GM21717 (cell line): ENCODE results near the gene CABCOCO1.

Experiments
- ATAC-seq: cut with Tn5 transposase; IDR thresholded peaks from one replicate; pipeline ENCODE4 v1.9.1; 2021; ENCODE audit warnings: mild to moderate bottlenecking, moderate library complexity; ENCODE audit not compliant: unreplicated experiment

Gene CABCOCO1

GRCh38 chr10:61752111-61753011 is 89.6 kb downstream of the CABCOCO1 start:
- peak; percentile 60 for ATAC-seq

DNA sequence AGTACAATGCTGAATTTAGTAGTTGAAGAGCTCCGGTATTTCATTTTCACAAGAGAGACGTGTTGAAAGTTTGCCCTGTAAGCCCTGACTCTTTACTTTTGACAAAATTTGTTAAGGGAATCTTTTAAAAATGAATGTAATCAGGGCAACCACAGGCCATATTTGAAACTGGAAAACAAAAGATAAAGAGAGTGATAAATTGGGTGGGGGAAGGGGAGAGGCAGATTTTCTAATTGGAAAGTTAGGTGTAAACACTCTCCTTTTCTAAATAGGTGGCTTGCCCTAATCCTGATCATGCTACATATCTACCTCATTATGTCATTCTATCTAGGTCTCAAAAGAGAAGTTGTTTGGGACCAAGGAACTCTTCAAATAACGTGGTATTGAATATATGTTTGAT is 90.7 kb downstream of the CABCOCO1 start:
- ATAC-seq: no peak

- ATAC-seq: no peak
Measured at GRCh38 chr10:61754587-61755550, 92.1 kb downstream of the CABCOCO1 start.

DNA sequence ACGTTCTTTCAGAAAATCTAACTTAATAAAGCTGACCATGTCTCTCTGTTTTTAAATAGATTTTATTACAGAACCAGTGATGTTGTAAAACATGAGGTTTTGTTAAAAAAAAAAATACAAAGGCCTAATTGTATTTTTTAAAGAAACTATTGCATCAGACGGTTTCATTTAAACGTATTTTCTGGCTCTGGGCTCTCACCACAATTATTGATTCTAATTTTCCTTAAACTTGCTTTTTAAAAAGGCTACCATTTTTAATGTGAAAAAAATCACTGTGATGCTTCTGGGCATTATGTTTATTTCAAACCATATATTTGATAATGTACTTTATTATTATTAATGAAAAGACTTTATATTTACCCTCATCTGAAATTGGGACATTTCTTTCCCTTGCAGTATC is 94.3 kb downstream of the CABCOCO1 start:
- no peak for ATAC-seq

GRCh38 chr10:61757525-61758397 is 95.0 kb downstream of the CABCOCO1 start:
- ATAC-seq: no peak

DNA sequence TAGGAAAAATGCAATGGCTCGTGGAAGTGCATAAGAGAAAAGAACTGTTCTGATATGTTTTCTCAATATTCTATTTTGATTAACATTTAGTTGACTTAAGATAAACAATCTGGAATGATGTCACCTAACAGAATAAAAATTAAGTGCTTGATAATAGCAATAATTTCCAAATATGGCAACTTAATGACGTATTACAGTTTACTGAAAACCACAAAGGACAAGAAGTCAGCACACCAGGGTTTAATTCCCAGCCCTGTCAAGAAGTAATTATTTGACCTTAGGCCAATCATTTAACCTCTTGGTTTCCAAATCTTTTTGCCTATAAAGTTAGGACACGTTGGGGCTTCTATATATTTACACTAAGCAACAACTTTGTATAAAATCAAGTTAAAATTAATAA is 95.7 kb downstream of the CABCOCO1 start:
- no peak for ATAC-seq

- no peak for ATAC-seq
Measured at GRCh38 chr10:61759751-61760150, 97.0 kb downstream of the CABCOCO1 start.

DNA sequence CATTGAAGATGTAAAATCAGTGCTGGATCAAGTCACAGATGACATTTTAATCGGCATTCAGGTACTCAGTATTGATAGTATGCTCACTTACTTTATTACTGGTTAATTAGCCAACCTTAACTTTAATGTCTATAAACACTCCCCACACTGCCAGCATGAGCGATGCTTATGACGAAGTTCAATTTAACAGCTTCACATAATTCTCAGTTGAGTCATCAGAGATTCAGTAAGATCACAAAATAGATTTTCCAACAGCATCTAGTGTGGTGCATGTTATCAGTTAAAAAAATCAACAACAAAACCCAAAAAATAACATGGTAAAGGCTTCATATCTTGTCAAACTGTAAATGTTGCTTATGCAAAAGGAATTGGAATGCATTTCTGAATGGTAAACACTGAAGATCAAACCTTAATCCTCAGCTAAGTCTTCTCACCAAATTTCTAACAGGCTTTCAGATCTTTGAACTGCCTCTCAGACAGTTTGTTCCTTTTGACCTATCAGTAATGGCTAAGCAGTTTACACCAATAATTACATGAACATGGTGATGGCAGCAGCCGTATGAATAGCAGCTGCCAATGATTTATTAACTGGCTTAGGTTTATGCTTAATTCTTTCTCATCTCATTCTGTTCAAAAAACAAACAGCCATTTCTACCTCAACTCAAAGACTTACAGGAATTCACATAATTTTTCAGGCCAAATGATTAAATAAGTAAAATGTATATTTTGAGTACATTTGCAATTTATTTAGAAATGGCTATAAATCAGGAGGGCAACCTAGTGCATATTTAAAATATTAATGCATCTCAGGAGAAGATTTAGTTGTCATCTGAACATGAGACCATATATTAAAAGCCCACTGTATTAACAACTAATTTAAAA is 98.5 kb downstream of the CABCOCO1 start:
- no peak for ATAC-seq

- no peak for ATAC-seq
Measured at GRCh38 chr10:61761825-61762217, 99.1 kb downstream of the CABCOCO1 start.

DNA sequence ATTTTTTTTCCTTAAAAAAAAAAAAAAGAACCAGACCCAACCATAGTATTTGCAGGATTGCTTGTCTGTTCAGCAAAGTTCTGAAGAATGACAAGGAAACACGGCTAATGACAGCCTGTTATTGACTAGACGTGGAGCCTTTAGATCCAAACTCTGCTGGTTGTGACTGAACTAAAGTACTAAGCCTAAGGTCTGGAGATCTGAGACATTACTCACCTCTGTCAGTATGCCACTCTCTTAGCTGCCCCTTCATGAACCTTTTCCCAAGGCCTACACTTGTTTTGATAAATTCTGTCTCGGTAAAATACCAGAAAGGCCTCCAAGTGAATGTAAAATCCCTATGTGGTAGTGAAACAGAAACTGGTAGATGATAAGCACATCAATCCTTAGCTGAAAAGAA is 101.0 kb downstream of the CABCOCO1 start:
- no peak for ATAC-seq

DNA sequence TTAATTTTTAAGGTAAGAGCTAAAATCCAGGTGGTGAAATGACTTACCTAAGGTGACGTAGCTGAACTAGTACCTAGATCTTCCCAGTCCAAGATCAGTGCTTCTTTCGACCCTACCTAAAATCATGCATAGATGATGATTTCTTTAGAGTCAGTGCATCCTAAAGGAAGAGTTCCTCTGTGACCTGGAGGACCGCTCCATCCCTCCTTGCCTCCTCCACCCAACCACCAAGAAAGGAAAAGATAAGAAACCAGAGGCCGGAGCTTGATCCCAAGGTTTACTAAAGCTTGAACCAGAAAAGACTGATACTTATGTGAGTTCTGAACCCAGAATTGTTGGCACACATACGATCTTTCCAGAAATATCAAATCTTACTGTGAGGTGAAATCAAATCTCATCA is 101.8 kb downstream of the CABCOCO1 start:
- ATAC-seq: no peak

GRCh38 chr10:61765176-61766087 is 102.7 kb downstream of the CABCOCO1 start:
- ATAC-seq: no peak

DNA sequence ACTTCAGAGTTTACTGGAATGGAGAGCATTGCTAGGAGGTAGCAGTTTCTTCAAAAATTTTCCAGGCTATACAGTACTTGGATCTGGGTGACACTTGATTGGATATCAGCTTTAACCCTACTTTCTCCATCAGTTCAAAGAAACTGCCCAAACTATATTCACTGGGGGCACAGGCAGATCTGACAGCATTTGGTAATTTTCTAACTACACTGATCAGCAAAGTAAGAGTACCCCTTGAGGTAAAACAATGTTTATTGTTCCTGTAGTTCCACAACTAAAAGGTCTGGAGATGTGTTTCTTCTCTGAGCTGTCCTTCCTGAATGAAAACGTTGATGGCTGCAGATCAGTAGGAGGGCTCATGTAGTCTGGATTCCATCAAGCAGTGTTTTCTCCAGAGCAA is 104.2 kb downstream of the CABCOCO1 start:
- ATAC-seq: no peak

DNA sequence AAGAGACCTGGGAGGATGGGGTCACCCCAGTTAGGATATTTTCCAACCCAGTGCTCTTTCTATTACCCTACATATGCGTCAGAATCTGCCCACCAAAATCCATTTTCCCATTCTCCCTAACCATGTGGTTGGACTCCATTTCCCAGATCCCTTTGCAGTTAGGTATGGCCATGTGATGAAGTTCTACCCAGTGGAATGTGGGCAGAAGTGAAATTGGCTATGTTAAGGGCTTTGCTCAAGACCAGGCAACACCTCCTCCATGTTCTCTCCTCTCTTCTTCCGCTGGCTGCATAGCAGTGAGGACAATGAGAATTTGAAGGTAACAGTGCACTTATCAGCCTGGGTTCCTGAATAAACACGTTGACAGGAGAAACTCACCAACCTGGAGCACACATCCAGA is 111.3 kb downstream of the CABCOCO1 start:
- ATAC-seq: no peak

DNA sequence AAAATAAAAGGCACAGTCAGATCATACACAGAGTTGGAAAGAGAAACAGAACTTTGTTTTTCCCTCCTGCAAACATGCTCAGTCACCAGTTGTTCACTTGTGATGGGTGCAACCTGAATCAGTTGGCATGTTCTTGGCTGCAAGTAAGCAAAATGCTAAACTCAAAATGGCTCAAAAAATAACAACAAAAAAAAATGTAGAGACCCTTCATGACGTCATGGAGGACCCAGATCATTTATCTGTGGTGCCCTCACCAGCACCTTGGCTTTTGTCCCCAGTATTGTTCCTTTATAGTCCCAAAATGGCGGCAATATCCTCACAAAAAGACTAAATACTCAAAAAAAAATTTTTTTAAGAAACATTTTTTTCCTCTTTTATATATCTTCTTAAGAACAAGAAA is 112.4 kb downstream of the CABCOCO1 start:
- no peak for ATAC-seq

GRCh38 chr10:61776615-61777266 is 114.0 kb downstream of the CABCOCO1 start:
- no peak for ATAC-seq

GRCh38 chr10:61778137-61778536 is 115.4 kb downstream of the CABCOCO1 start:
- ATAC-seq: no peak

- no peak for ATAC-seq
Measured at GRCh38 chr10:61779276-61779675, 116.5 kb downstream of the CABCOCO1 start.
